Chondrocyte (in vitro differentiated cells): ENCODE measurements around the gene PGM1. TPM values are rescaled to one million over a fixed set of nuclear protein-coding genes. Genes with fewer than 3 reads are reported as not detected.

Source experiments
- DNase-seq: peaks from one replicate; pipeline ENCODE4 v3.0.0; 2021; ENCODE audit warnings: mixed read lengths, low spot score
- H3K27ac Mint-ChIP-seq: one replicate; pipeline ENCODE4 v1.8.0; 2021; ENCODE audit warnings: mild to moderate bottlenecking, moderate library complexity, mixed read lengths; ENCODE audit not compliant: unreplicated experiment
- H3K27me3 Mint-ChIP-seq: 2 replicates; pipeline ENCODE4 v1.8.0; 2021; ENCODE audit warnings: low read depth, mixed read lengths
- H3K36me3 Mint-ChIP-seq: 2 replicates; pipeline ENCODE4 v1.8.0; 2021; ENCODE audit warnings: low read depth, mixed read lengths
- H3K4me1 Mint-ChIP-seq: 2 replicates; pipeline ENCODE4 v1.8.0; 2021; ENCODE audit warnings: low read depth, mild to moderate bottlenecking, mixed read lengths
- H3K4me3 Mint-ChIP-seq: one replicate; pipeline ENCODE4 v1.8.0; 2021; ENCODE audit warnings: mild to moderate bottlenecking, moderate library complexity, mixed read lengths; ENCODE audit not compliant: unreplicated experiment
- H3K9me3 Mint-ChIP-seq: 2 replicates; pipeline ENCODE4 v1.8.0; 2021; ENCODE audit warnings: low read depth, mixed read lengths
- CTCF ChIP-seq: fragments of 200-600 bp; sonication (generic); IDR thresholded peaks from 2 replicates; pipeline ENCODE4 v1.5.0; 2021; ENCODE audit warnings: antibody characterized with exemption, mild to moderate bottlenecking, moderate library complexity
- total RNA-seq: library from RNA; stranded (reverse); gene quantifications from 3 replicates; pipeline ENCODE4 v1.2.1, GENCODE V29; 2021

PGM1 gene
- total RNA-seq, 1 donor from 2014 or later = 111 TPM

- peaks cover 13% of the 10 kb centered on the region for H3K36me3 Mint-ChIP-seq
- peaks cover 9% of the 10 kb centered on the region for H3K9me3 Mint-ChIP-seq
- TF ChIP-seq CTCF = no peak
- H3K4me1 Mint-ChIP-seq = peaks cover 26% of the 10 kb centered on the region
- H3K4me3 Mint-ChIP-seq = no peak overlapping the region
- no peaks in the 10 kb centered on the region for H3K27me3 Mint-ChIP-seq
- no peak for DNase-seq
- H3K27ac Mint-ChIP-seq = peak overlapping the region; percentile 89
Observed at GRCh38 chr1:63662056-63662836, 69.0 kb downstream of the PGM1 start.

- Mint-ChIP-seq H3K4me3 (no peak overlapping the region), H3K27me3 (no peaks in the 10 kb centered on the region), H3K9me3 (peaks cover 9% of the 10 kb centered on the region), H3K4me1 (peaks cover 26% of the 10 kb centered on the region), H3K36me3 (peaks cover 10% of the 10 kb centered on the region), H3K27ac (peak overlapping the region; percentile 89)
- DNase-seq = no peak
- TF ChIP-seq CTCF = no peak
Observed at GRCh38 chr1:63662841-63663240, 69.6 kb downstream of the PGM1 start.

DNA sequence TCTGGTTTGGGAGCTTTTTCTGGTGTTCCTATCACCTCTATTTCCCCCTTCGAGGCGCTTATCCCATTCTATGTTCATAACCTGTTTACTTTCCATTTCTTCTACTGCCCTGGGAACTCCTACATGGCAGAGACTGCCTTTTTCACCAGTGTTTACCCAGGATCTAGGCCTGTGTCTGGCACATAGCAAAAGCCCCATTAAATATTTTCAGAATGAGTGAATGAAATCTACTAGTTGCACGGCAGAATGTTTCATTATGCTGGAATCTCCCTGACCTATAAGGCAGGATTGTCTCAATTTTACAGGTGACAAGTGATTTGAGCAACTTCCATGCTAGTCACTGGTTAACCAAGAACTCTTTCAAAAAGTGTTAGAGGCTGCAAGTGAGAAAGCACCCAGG is 70.1 kb downstream of the PGM1 start:
- H3K4me1 Mint-ChIP-seq = peaks cover 26% of the 10 kb centered on the region
- DNase-seq = no peak
- TF ChIP-seq CTCF = no peak
- H3K9me3 Mint-ChIP-seq = peaks cover 9% of the 10 kb centered on the region
- peaks cover 10% of the 10 kb centered on the region for H3K36me3 Mint-ChIP-seq
- H3K4me3 Mint-ChIP-seq = no peak overlapping the region
- peak overlapping the region; percentile 89 for H3K27ac Mint-ChIP-seq
- H3K27me3 Mint-ChIP-seq = no peaks in the 10 kb centered on the region

DNA sequence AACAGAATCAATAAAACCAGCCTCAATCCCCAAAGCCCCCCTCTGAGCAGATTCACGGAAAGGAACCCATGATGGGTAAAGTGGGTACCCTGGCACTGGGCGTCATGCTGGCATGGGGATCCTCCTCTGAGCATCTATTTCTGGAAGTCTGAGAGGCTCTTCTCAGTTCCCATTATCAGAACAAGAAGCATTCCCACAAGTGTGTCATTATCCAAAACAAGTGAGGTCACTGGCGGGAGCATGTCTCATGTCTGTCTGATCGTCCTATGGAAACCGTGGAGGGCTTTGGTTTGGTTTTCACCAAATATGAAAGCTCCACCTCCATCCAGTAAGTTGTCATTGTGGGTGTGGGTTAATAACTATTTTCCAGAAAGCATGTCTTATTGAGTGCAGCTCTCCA is 70.7 kb downstream of the PGM1 start:
- Mint-ChIP-seq H3K4me3 (no peak overlapping the region), H3K27me3 (no peaks in the 10 kb centered on the region), H3K36me3 (peaks cover 8% of the 10 kb centered on the region), H3K27ac (no peak overlapping the region), H3K9me3 (peaks cover 9% of the 10 kb centered on the region), H3K4me1 (peaks cover 26% of the 10 kb centered on the region)
- DNase-seq = no peak
- TF ChIP-seq CTCF = no peak

DNA sequence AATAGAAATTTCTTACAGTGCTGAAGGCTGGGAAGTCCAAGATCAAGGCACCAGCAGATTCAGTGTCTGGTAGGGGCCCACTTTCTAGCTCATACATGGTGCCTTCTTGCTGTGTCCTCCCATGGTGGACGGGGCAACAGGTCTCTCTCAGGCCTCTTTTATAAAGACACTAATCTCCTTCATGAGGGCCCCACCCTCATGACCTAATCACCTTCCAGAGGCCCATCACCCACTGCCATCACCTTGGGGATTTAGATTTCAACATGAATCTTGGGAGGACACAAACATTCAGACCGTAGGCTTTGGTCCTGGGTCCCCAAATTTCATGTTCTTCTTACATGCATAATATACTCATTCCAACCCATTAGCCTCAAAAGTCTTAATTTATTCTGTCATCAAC is 71.5 kb downstream of the PGM1 start:
- no peaks in the 10 kb centered on the region for H3K27me3 Mint-ChIP-seq
- no peak for DNase-seq
- peaks cover 29% of the 10 kb centered on the region for H3K4me1 Mint-ChIP-seq
- TF ChIP-seq CTCF = no peak
- H3K9me3 Mint-ChIP-seq = peaks cover 9% of the 10 kb centered on the region
- H3K4me3 Mint-ChIP-seq = no peak overlapping the region
- peaks cover 6% of the 10 kb centered on the region for H3K36me3 Mint-ChIP-seq
- no peak overlapping the region for H3K27ac Mint-ChIP-seq
